Muscle of back (tissue), 11 donors: Measurements from ENCODE around the gene FOXL1. TPM values are rescaled to one million over a fixed set of nuclear protein-coding genes. Genes with fewer than 3 reads are reported as not detected.
A peak's percentile ranks its signal among the peaks of the same experiment; 100 is the strongest.

Experiments
- DNase-seq, 3 donors: peaks; one replicate each; pipeline versions ENCODE4 v3.0.0 to v3.0.0-alpha.2; 2013
- polyA plus RNA-seq, 10 donors: library from polyadenylated mRNA; unstranded; fragments of 120-200 nt; gene quantifications; one replicate each; pipeline ENCODE4 v1.2.1, GENCODE V29; 2013; ENCODE audit not compliant: insufficient read length in 10 of 10

The FOXL1 gene
- polyA plus RNA-seq, 10 donors, result 0.18 to 0.63 (median 0.33) TPM

GRCh38 chr16:86567701-86568581 is 10.4 kb upstream of the FOXL1 start:
- DNase-seq, result no peak

- no peak for DNase-seq
Measured at GRCh38 chr16:86568677-86569623, 9.4 kb upstream of the FOXL1 start.

- no peak for DNase-seq
Measured at GRCh38 chr16:86569701-86570447, 8.5 kb upstream of the FOXL1 start.

GRCh38 chr16:86570558-86571529 is 7.5 kb upstream of the FOXL1 start:
- no peak for DNase-seq

GRCh38 chr16:86571530-86571915 is 6.8 kb upstream of the FOXL1 start:
- no peak for DNase-seq

GRCh38 chr16:86572041-86572521 is 6.3 kb upstream of the FOXL1 start:
- DNase-seq, result no peak

GRCh38 chr16:86572606-86573005 is 5.7 kb upstream of the FOXL1 start:
- DNase-seq, result no peak

GRCh38 chr16:86573215-86573614 is 5.1 kb upstream of the FOXL1 start:
- DNase-seq, result no peak

GRCh38 chr16:86573646-86574508 is 4.5 kb upstream of the FOXL1 start:
- no peak for DNase-seq

GRCh38 chr16:86574646-86575045 is 3.7 kb upstream of the FOXL1 start:
- DNase-seq, result no peak

- DNase-seq, result no peak
Measured at GRCh38 chr16:86575095-86575685, 3.2 kb upstream of the FOXL1 start.

GRCh38 chr16:86575754-86576557 is 2.4 kb upstream of the FOXL1 start:
- peak; percentile 55 to 92 (median 76) for DNase-seq

GRCh38 chr16:86576591-86577313 is 1.6 kb upstream of the FOXL1 start:
- DNase-seq, result no peak

GRCh38 chr16:86577314-86577971 is 906 bp upstream of the FOXL1 start:
- no peak for DNase-seq

- no peak for DNase-seq
Measured at GRCh38 chr16:86578611-86579267, 390 bp downstream of the FOXL1 start.
